Measurements from ENCODE around the gene ZC3H14. TPM values are rescaled to one million over a fixed set of nuclear protein-coding genes. Genes with fewer than 3 reads are reported as not detected.

Gene ZC3H14
- total RNA-seq, 1 experiment from 2014 or later, result 66.2 TPM

GRCh38 chr14:88518592-88519512 is 44.0 kb upstream of the ZC3H14 start:
- H3K9ac ChIP-seq (ENCODE audit: low read length), result no peak overlapping the region
- DNase-seq (ENCODE audit: low read depth, low spot score) (no peak), ATAC-seq (no peak)
- ChIA-PET RAD21 (ENCODE audit: low non-redundant PET in 1 of 2, low total read pairs in 2 of 2, uncharacterized antibody in 2 of 2, unreplicated experiment in 2 of 2) (no interaction called here), POLR2A (no interaction called here), CTCF (no interaction called here)
- no peak overlapping the region for H3K4me3 ChIP-seq (replicated peaks in 1 of 2; ENCODE audit: low read depth in 1 of 2, low read length in 2 of 2)
- BruUV-seq (replicated peaks), result no TSS peak
- H3K27me3 ChIP-seq (ENCODE audit: insufficient read depth, low read length), result no peaks in the 10 kb centered on the region
- H3K79me2 ChIP-seq (ENCODE audit: insufficient read depth, low read length), result no peaks in the 10 kb centered on the region
- no peaks in the 10 kb centered on the region for H3K36me3 ChIP-seq (ENCODE audit: control insufficient read depth in 1 of 2, insufficient read depth in 2 of 2, low read length in 2 of 2)
- no peak overlapping the region for H3K27ac ChIP-seq (ENCODE audit: low read depth, low read length)
- H3K4me2 ChIP-seq (ENCODE audit: low read length), result no peak overlapping the region
- H3K4me1 ChIP-seq (ENCODE audit: control insufficient read depth in 1 of 2, insufficient read depth in 2 of 2, low read length in 2 of 2), result no peaks in the 10 kb centered on the region
- H3K9me2 ChIP-seq (ENCODE audit: insufficient read depth), result no peaks in the 10 kb centered on the region
- intact Hi-C loops (cut with micrococcal nuclease), result no loop called here
- TF ChIP-seq EGR1 (IDR thresholded peaks at IDR 0.05; ENCODE audit: low read depth) (no peak), CTCF (IDR thresholded peaks at IDR 0.05 in 2 of 3, conservative IDR thresholded peaks at IDR 0.05 in 1 of 3; ENCODE audit: borderline replicate concordance in 1 of 3, insufficient read depth in 1 of 3, low read depth in 2 of 3, low read length in 2 of 3) (no peak), YY1 (IDR thresholded peaks at IDR 0.05; ENCODE audit: extremely low read depth, insufficient replicate concordance, low read depth, low read length) (no peak), POLR2A (IDR thresholded peaks at IDR 0.05; ENCODE audit: borderline replicate concordance, extremely low read depth, insufficient read depth, insufficient read length) (no peak), RAD21 (IDR thresholded peaks at IDR 0.05; ENCODE audit: low read depth) (no peak), EZH2 (IDR thresholded peaks at IDR 0.05) (no peak), ZNF274 (IDR thresholded peaks at IDR 0.05; ENCODE audit: low read depth, low read length) (no peak), EZH2phosphoT487 (IDR thresholded peaks at IDR 0.05; ENCODE audit: borderline replicate concordance) (no peak)
- H2AFZ ChIP-seq (ENCODE audit: low read depth, low read length, poor library complexity, severe bottlenecking), result no peak overlapping the region
- no peaks in the 10 kb centered on the region for H4K20me1 ChIP-seq (ENCODE audit: insufficient read depth)
- no peaks in the 10 kb centered on the region for H3K9me3 ChIP-seq (ENCODE audit: control insufficient read depth in 1 of 2, insufficient read depth in 1 of 2, low read depth in 1 of 2, low read length in 2 of 2)
